ENCODE data around the gene SPEM2.

DNA sequence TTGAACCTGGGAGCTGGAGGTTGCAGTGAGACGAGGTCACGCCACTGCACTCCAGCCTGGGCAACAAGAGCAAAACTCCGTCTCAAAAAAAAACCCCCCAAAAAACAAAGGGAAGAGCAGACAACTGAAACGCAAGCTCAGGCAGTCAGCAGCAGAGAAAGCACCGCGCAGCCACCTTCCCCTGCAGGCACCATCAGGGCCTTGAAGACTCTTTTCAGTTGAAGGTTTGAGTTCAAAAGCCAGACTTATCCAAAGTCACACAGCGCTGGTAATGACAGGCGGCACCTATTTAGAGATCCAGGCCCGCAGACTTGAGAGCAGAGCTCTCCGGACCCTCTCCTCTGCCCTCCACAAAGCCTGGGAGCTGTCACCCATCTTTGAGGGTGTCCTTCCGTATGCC lies 42.9 kb downstream of the SPEM2 start:
- TF ChIP-seq, protein P1, sequence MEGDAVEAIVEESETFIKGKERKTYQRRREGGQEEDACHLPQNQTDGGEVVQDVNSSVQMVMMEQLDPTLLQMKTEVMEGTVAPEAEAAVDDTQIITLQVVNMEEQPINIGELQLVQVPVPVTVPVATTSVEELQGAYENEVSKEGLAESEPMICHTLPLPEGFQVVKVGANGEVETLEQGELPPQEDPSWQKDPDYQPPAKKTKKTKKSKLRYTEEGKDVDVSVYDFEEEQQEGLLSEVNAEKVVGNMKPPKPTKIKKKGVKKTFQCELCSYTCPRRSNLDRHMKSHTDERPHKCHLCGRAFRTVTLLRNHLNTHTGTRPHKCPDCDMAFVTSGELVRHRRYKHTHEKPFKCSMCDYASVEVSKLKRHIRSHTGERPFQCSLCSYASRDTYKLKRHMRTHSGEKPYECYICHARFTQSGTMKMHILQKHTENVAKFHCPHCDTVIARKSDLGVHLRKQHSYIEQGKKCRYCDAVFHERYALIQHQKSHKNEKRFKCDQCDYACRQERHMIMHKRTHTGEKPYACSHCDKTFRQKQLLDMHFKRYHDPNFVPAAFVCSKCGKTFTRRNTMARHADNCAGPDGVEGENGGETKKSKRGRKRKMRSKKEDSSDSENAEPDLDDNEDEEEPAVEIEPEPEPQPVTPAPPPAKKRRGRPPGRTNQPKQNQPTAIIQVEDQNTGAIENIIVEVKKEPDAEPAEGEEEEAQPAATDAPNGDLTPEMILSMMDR (IDR thresholded peaks at IDR 0.05), result no peak
- no peak for TF ChIP-seq POLR2A (IDR thresholded peaks at IDR 0.05)

All from thyroid gland (tissue), 4 donors.